Measurements from ENCODE around the gene AKAP8L. TPM values are rescaled to one million over a fixed set of nuclear protein-coding genes. Genes with fewer than 3 reads are reported as not detected.
A peak's percentile ranks its signal among the peaks of the same experiment; 100 is the strongest.

The AKAP8L gene
- total and polyA plus RNA-seq, 2 experiments from 2014 or later: 88.7 to 155 TPM

DNA sequence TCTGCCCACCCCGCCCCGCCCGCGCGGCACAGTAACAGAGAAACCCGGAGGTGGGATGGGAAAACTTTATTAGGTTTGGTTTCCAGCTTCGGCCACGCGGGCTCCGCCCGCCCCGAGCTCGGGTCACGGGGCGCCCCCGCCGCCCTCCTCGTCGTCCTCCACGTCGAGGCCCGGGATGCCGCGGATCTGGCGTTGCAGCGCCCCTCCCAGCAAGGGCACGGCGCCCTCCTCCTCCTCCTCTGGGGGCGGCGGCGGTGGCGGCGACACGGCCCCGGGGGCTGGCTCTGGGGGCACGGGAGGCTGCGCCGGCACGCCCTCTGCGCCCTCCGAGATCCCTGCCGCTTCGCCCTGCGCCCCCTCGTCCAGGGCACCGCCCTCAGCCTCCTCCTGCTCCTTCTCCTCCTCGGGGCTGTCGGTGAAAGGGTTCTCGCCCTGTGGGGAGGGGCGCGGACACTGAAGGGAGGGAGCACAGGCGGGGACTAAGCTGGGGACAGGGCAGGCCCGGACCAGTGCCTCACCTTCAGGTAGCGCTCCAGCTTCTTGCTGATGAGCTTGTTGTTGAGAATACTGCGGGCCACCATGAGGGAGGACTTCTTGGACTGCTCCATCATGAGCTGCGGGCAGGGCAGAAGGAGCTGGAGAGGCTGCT, 38.7 kb downstream of the AKAP8L start:
- Histone ChIP-seq H3K9me3 (ENCODE audit: low read depth) (no peaks in the 10 kb centered on the region), H3K36me3 (replicated peaks; ENCODE audit: insufficient read depth, low read depth) (no peaks in the 10 kb centered on the region), H2AFZ (peak overlapping the region; percentile 39), H3K4me2 (peak overlapping the region; percentile 85), H3K27me3 (no peaks in the 10 kb centered on the region), H3K4me1 (ENCODE audit: insufficient read depth) (peaks cover 31% of the 10 kb centered on the region), H3K27ac (peak overlapping the region; percentile 93), H3K4me3 (peak overlapping the region; percentile 62), H4K20me1 (ENCODE audit: insufficient read depth, poor library complexity, severe bottlenecking) (peaks cover 36% of the 10 kb centered on the region), H3K9me2 (replicated peaks; ENCODE audit: insufficient read depth) (no peaks in the 10 kb centered on the region), H3K79me2 (peaks cover 44% of the 10 kb centered on the region)
- under 1% methylated on average over 22 of the region's 56 CpGs for WGBS (ENCODE audit: low lambda C conversion rate, missing lambda C conversion rate)
- peak; percentile 75 for DNase-seq (ENCODE audit: low spot score)
- TF ChIP-seq EZH2 (IDR thresholded peaks at IDR 0.05; ENCODE audit: borderline replicate concordance) (no peak), EZH2phosphoT487 (IDR thresholded peaks at IDR 0.05; ENCODE audit: low read depth, severe bottlenecking, unreplicated experiment) (no peak), CTCF (IDR thresholded peaks at IDR 0.05; ENCODE audit: poor library complexity) (no peak)

DNA sequence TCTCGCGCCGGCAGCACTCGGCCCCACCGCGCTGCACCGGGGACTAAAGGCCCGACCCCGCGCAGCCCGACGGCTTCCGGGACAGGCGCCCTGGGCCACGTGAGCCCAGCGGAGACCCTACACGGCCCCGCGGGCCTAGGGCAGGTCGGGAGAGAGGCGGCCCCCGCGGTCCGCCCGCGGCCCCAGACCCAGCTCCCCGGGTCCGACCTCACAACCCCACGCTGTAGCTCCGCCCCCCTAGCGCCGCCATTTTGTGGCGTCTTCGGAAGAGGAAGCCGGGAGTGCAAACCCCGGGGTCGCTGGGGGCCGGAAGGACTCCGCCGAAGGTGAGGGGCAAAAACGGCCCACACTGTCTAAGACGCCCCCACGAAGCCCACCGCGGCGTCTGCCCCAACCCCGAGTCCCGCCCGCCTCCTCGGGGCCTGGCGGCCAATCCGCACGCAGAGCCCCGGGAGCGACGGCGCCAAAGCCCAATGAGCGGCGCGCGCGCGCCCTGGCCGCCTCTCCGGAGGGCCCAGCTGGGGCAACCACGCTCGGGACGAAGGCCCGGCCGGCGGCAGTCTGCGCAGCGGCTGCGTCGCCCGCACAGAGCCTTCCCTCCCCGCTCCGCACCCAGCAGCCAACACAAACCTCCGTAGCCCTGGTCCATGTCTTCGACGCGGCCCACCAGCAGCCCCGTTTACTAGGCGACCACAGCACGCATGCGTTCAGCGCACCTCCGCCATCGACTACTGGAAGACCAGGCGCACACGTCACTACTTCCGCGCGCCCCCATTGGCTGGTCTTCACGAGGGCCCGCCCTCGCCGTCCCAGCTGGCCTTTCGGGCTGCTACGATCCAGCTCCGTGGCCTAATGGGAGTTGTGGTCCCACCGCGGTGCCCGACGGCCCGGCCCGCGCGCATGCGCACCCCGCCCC, 39.4 kb downstream of the AKAP8L start, which contains the start of gene AKAP8:
Gene AKAP8, minus strand, starts transcription at position 705 of the 916 bp plus-strand sequence. Its CDS starts 56 bp downstream, at position 649.
- peak; percentile 99 for DNase-seq (ENCODE audit: low spot score)
- no peaks in the 10 kb centered on the region for H3K36me3 ChIP-seq (replicated peaks; ENCODE audit: insufficient read depth, low read depth)
- H3K4me3 ChIP-seq: peak within 1 kb of the TSS; percentile 62
- peaks cover 48% of the 10 kb centered on the region for H3K79me2 ChIP-seq
- H3K4me1 ChIP-seq (ENCODE audit: insufficient read depth): peaks cover 31% of the 10 kb centered on the region
- H3K27ac ChIP-seq: peak within 1 kb of the TSS; percentile 98
- peak within 1 kb of the TSS; percentile 39 for H2AFZ ChIP-seq
- H3K4me2 ChIP-seq: peak within 1 kb of the TSS; percentile 88
- no peaks in the 10 kb centered on the region for H3K9me3 ChIP-seq (ENCODE audit: low read depth)
- H3K9me2 ChIP-seq (replicated peaks; ENCODE audit: insufficient read depth): no peaks in the 10 kb centered on the region
- WGBS (ENCODE audit: low lambda C conversion rate, missing lambda C conversion rate): 1% methylated on average over 75 of the region's 111 CpGs
- no peaks in the 10 kb centered on the region for H3K27me3 ChIP-seq
- H4K20me1 ChIP-seq (ENCODE audit: insufficient read depth, poor library complexity, severe bottlenecking): peaks cover 43% of the 10 kb centered on the region
- TF ChIP-seq CTCF (IDR thresholded peaks at IDR 0.05; ENCODE audit: poor library complexity): no peak
- no peak for TF ChIP-seq EZH2 (IDR thresholded peaks at IDR 0.05; ENCODE audit: borderline replicate concordance)
- no peak for TF ChIP-seq EZH2phosphoT487 (IDR thresholded peaks at IDR 0.05; ENCODE audit: low read depth, severe bottlenecking, unreplicated experiment)

DNA sequence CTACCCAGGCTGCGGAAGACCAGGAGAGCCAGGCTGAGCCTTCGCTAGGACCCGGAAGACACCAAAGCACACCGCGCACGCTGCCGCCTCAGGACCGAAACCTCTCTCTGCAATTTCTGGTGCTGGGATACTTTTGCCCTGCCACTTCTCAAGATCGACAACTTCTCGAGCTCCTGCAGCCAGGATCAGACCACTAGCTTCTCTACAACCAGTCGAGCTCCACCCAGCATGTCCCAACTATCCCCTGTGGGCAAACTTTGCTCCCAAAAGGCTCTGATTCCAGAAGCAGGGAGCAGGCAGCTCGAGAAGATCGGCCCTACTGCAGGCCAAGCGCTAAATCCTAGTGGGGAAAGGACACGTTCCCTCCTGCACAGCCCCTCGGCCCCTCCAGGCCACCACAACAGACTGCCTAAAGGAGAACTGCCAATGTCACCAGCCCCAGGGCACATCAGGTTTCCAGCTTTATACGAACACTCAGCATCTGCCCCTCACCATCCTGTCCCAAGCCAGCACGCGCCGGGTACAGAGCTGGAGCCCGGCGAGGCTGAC, 40.2 kb downstream of the AKAP8L start:
- Histone ChIP-seq H3K27ac (peak overlapping the region; percentile 98), H4K20me1 (ENCODE audit: insufficient read depth, poor library complexity, severe bottlenecking) (peaks cover 50% of the 10 kb centered on the region), H3K4me1 (ENCODE audit: insufficient read depth) (peaks cover 31% of the 10 kb centered on the region), H3K79me2 (peaks cover 55% of the 10 kb centered on the region), H3K9me2 (replicated peaks; ENCODE audit: insufficient read depth) (no peaks in the 10 kb centered on the region), H3K4me2 (peak overlapping the region; percentile 88), H3K36me3 (replicated peaks; ENCODE audit: insufficient read depth, low read depth) (no peaks in the 10 kb centered on the region), H3K27me3 (no peaks in the 10 kb centered on the region), H2AFZ (peak overlapping the region; percentile 17), H3K9me3 (ENCODE audit: low read depth) (no peaks in the 10 kb centered on the region), H3K4me3 (peak overlapping the region; percentile 38)
- DNase-seq (ENCODE audit: low spot score): peak; percentile 77
- TF ChIP-seq EZH2phosphoT487 (IDR thresholded peaks at IDR 0.05; ENCODE audit: low read depth, severe bottlenecking, unreplicated experiment) (no peak), CTCF (IDR thresholded peaks at IDR 0.05; ENCODE audit: poor library complexity) (no peak), EZH2 (IDR thresholded peaks at IDR 0.05; ENCODE audit: borderline replicate concordance) (no peak)
- WGBS (ENCODE audit: low lambda C conversion rate, missing lambda C conversion rate): under 1% methylated on average over 22 of the region's 22 CpGs

Measured in hepatocyte (in vitro differentiated cells).